Neural cell (in vitro differentiated cells): ENCODE measurements around the gene LENEP. TPM values are rescaled to one million over a fixed set of nuclear protein-coding genes. Genes with fewer than 3 reads are reported as not detected.

Experiments used
- H2AFZ ChIP-seq: fragments of 200-600, 300-800 bp; sonication (generic), shearing (Covaris generic); 2 replicates; pipeline ENCODE4 v1.6.0; 2014; ENCODE audit warnings: low read depth, mild to moderate bottlenecking, antibody characterized with exemption, low read length, moderate library complexity
- H3F3A ChIP-seq: fragments of 200-600 bp; shearing (Covaris generic); 2 replicates; pipeline ENCODE4 v1.6.1; 2016; ENCODE audit warnings: mild to moderate bottlenecking, moderate library complexity, mixed read lengths, antibody characterized with exemption, low read length; ENCODE audit not compliant: insufficient read depth, poor library complexity, severe bottlenecking
- H3K27ac ChIP-seq: fragments of 200-600, 300-800 bp; sonication (generic), shearing (Covaris generic); 2 replicates; pipeline ENCODE4 v1.5.1; 2014; ENCODE audit warnings: mild to moderate bottlenecking, low read length, moderate library complexity
- H3K27me3 ChIP-seq: fragments of 300-800, 200-600 bp; sonication (generic), shearing (Covaris generic); 2 replicates; pipeline ENCODE4 v1.6.0; 2014; ENCODE audit warnings: mild to moderate bottlenecking, low read depth, low read length, moderate library complexity; ENCODE audit not compliant: insufficient read depth
- H3K36me3 ChIP-seq: fragments of 300-800, 200-600 bp; sonication (generic), shearing (Covaris generic); 2 replicates; pipeline ENCODE4 v1.5.1; 2014; ENCODE audit warnings: mild to moderate bottlenecking, antibody characterized with exemption, low read length, moderate library complexity; ENCODE audit not compliant: insufficient read depth
- H3K4me2 ChIP-seq: fragments of 300-800, 200-600 bp; sonication (generic), shearing (Covaris generic); 2 replicates; pipeline ENCODE4 v1.6.0; 2014; ENCODE audit warnings: mild to moderate bottlenecking, low read length
- H3K4me3 ChIP-seq: fragments of 300-800, 200-600 bp; sonication (generic), shearing (Covaris generic); 2 replicates; pipeline ENCODE4 v1.5.1; 2014; ENCODE audit warnings: mild to moderate bottlenecking, low read length, moderate library complexity
- H3K79me2 ChIP-seq: fragments of 200-600 bp; shearing (Covaris generic); replicated peaks from 2 replicates; pipeline ENCODE4 v1.6.0; 2014; ENCODE audit warnings: mild to moderate bottlenecking, low read length, moderate library complexity; ENCODE audit not compliant: insufficient read depth
- H3K9ac ChIP-seq: fragments of 300-800, 200-600 bp; sonication (generic), shearing (Covaris generic); 2 replicates; pipeline ENCODE4 v1.6.1; 2016; ENCODE audit warnings: mild to moderate bottlenecking, low read length, mixed read lengths
- H3K9me2 ChIP-seq: fragments of 200-600 bp; shearing (Covaris generic); 2 replicates; pipeline ENCODE4 v1.6.1; 2016; ENCODE audit warnings: mild to moderate bottlenecking, low read length, mixed read lengths; ENCODE audit not compliant: insufficient read depth
- H3K9me3 ChIP-seq: fragments of 200-600, 300-800 bp; sonication (generic), shearing (Covaris generic); 2 replicates; pipeline ENCODE4 v1.6.1; 2016; ENCODE audit warnings: mild to moderate bottlenecking, mixed run types, low read length, moderate library complexity, mixed read lengths
- H4K20me1 ChIP-seq: fragments of 200-600 bp; shearing (Covaris generic); 2 replicates; pipeline ENCODE4 v1.6.1; 2016; ENCODE audit warnings: mild to moderate bottlenecking, mixed run types; ENCODE audit not compliant: insufficient read depth
- CTCF ChIP-seq: fragments of 450-650 bp; IDR thresholded peaks from 2 replicates; pipeline ENCODE4 v1.5.1; 2014; ENCODE audit warnings: antibody characterized with exemption, mild to moderate bottlenecking, moderate library complexity; ENCODE audit not compliant: poor library complexity, severe bottlenecking
- EP300 ChIP-seq: fragments of 450-650 bp; conservative IDR thresholded peaks from 2 replicates; pipeline ENCODE4 v1.6.1; 2014; ENCODE audit warnings: antibody characterized with exemption, mild to moderate bottlenecking, moderate library complexity; ENCODE audit not compliant: poor library complexity, severe bottlenecking
- EZH2 ChIP-seq: fragments of 200-600, 300-800 bp; shearing (Covaris generic), sonication (generic); IDR thresholded peaks from 2 replicates; pipeline ENCODE4 v1.6.1; 2014; ENCODE audit warnings: antibody characterized with exemption, low read length, borderline replicate concordance, mild to moderate bottlenecking; ENCODE audit not compliant: insufficient read depth, poor library complexity, severe bottlenecking
- MXI1 ChIP-seq: fragments of 450-650 bp; conservative IDR thresholded peaks from 2 replicates; pipeline ENCODE4 v1.6.1; 2014; ENCODE audit warnings: antibody characterized with exemption, mild to moderate bottlenecking; ENCODE audit not compliant: poor library complexity, severe bottlenecking
- POLR2AphosphoS5 ChIP-seq: IDR thresholded peaks from 2 replicates; pipeline ENCODE4 v1.6.1; 2012
- RAD21 ChIP-seq: fragments of 450-650 bp; conservative IDR thresholded peaks from 2 replicates; pipeline ENCODE4 v1.6.1; 2014; ENCODE audit warnings: antibody characterized with exemption, mild to moderate bottlenecking, moderate library complexity
- SMC3 ChIP-seq: fragments of 450-650 bp; conservative IDR thresholded peaks from 2 replicates; pipeline ENCODE4 v1.6.1; 2014; ENCODE audit warnings: antibody characterized with exemption, mild to moderate bottlenecking, moderate library complexity; ENCODE audit not compliant: poor library complexity
- TAF1 ChIP-seq: IDR thresholded peaks from 2 replicates; pipeline ENCODE4 v1.6.1; 2012; ENCODE audit warnings: low read depth
- polyA plus RNA-seq: library from polyadenylated mRNA; depleted of rRNA; stranded (reverse); fragments of >200 nt; gene quantifications from 2 replicates; pipeline ENCODE4 v1.2.3, GENCODE V29; 2014
- TF ChIP-seq, protein P1 (sequence below): IDR thresholded peaks from 2 replicates; pipeline ENCODE4 v1.6.1; 2012; ENCODE audit warnings: borderline replicate concordance

Gene LENEP
- polyA plus RNA-seq, 1 donor from 2014 or later: not detected

GRCh38 chr1:155022136-155022926, 28.9 kb downstream of the LENEP start:
- TF ChIP-seq EZH2 (no peak), CTCF (no peak), EP300 (no peak), POLR2AphosphoS5 (no peak), TAF1 (no peak)
- no peak overlapping the region for H3K4me3 ChIP-seq
- H3F3A ChIP-seq: no peaks in the 10 kb centered on the region
- H3K9me2 ChIP-seq: no peaks in the 10 kb centered on the region
- no peaks in the 10 kb centered on the region for H3K9me3 ChIP-seq
- no peak overlapping the region for H3K4me2 ChIP-seq
- H3K27me3 ChIP-seq: no peaks in the 10 kb centered on the region
- H4K20me1 ChIP-seq: no peaks in the 10 kb centered on the region
- no peak overlapping the region for H2AFZ ChIP-seq
- no peak overlapping the region for H3K27ac ChIP-seq
- no peak overlapping the region for H3K9ac ChIP-seq
- no peaks in the 10 kb centered on the region for H3K79me2 ChIP-seq
- no peaks in the 10 kb centered on the region for H3K36me3 ChIP-seq

DNA sequence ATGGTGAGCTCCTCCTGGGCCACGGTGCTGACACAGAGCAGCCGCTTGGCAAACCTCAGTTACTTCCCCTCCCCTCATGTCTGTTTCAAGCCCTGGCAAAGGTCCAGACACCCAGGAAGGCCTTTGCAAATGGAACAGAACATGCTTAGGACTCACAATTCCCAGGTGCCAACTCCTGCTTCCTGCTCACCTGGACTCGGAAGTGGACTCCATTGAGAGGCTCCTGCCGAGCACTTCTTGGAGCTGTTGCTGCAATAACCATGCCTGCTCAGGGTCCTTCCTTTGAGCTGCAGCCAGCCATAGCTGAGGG, 29.5 kb downstream of the LENEP start:
- TF ChIP-seq TAF1: no peak
- TF ChIP-seq, protein P1, sequence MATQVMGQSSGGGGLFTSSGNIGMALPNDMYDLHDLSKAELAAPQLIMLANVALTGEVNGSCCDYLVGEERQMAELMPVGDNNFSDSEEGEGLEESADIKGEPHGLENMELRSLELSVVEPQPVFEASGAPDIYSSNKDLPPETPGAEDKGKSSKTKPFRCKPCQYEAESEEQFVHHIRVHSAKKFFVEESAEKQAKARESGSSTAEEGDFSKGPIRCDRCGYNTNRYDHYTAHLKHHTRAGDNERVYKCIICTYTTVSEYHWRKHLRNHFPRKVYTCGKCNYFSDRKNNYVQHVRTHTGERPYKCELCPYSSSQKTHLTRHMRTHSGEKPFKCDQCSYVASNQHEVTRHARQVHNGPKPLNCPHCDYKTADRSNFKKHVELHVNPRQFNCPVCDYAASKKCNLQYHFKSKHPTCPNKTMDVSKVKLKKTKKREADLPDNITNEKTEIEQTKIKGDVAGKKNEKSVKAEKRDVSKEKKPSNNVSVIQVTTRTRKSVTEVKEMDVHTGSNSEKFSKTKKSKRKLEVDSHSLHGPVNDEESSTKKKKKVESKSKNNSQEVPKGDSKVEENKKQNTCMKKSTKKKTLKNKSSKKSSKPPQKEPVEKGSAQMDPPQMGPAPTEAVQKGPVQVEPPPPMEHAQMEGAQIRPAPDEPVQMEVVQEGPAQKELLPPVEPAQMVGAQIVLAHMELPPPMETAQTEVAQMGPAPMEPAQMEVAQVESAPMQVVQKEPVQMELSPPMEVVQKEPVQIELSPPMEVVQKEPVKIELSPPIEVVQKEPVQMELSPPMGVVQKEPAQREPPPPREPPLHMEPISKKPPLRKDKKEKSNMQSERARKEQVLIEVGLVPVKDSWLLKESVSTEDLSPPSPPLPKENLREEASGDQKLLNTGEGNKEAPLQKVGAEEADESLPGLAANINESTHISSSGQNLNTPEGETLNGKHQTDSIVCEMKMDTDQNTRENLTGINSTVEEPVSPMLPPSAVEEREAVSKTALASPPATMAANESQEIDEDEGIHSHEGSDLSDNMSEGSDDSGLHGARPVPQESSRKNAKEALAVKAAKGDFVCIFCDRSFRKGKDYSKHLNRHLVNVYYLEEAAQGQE: no peak
- TF ChIP-seq CTCF: no peak
- TF ChIP-seq EP300: no peak
- TF ChIP-seq SMC3: no peak
- no peak for TF ChIP-seq RAD21
- no peak for TF ChIP-seq MXI1
- TF ChIP-seq EZH2: no peak
- no peak for TF ChIP-seq POLR2AphosphoS5
- H2AFZ ChIP-seq: no peak overlapping the region
- no peaks in the 10 kb centered on the region for H3K9me3 ChIP-seq
- no peaks in the 10 kb centered on the region for H3K36me3 ChIP-seq
- H3K79me2 ChIP-seq: no peaks in the 10 kb centered on the region
- no peak overlapping the region for H3K4me3 ChIP-seq
- no peaks in the 10 kb centered on the region for H4K20me1 ChIP-seq
- H3K27me3 ChIP-seq: no peaks in the 10 kb centered on the region
- no peak overlapping the region for H3K27ac ChIP-seq
- H3F3A ChIP-seq: no peaks in the 10 kb centered on the region
- H3K4me2 ChIP-seq: no peak overlapping the region
- no peaks in the 10 kb centered on the region for H3K9me2 ChIP-seq
- no peak overlapping the region for H3K9ac ChIP-seq
